Nephron (organoid): ENCODE results near the gene LARP4.

ENCODE experiments used
- H3K27ac Mint-ChIP-seq, 3 experiments: 2 replicates each; pipeline ENCODE4 v1.8.0; 2020; ENCODE audit warnings: mixed read lengths in 3 of 3, mild to moderate bottlenecking in 2 of 3, moderate library complexity in 1 of 3
- H3K27me3 Mint-ChIP-seq: 2 replicates; pipeline ENCODE4 v1.8.0; 2021; ENCODE audit warnings: low read depth, mild to moderate bottlenecking, moderate library complexity, mixed read lengths
- H3K36me3 Mint-ChIP-seq: 2 replicates; pipeline ENCODE4 v1.8.0; 2020; ENCODE audit warnings: low read depth, mixed read lengths
- H3K4me1 Mint-ChIP-seq: 2 replicates; pipeline ENCODE4 v1.8.0; 2020; ENCODE audit warnings: mixed read lengths
- H3K4me3 Mint-ChIP-seq, 3 experiments: 2 replicates each; pipeline ENCODE4 v1.8.0; 2020; ENCODE audit warnings: mild to moderate bottlenecking in 3 of 3, mixed read lengths in 3 of 3, moderate library complexity in 2 of 3
- H3K9me3 Mint-ChIP-seq: 2 replicates; pipeline ENCODE4 v1.8.0; 2020; ENCODE audit warnings: mixed read lengths
- CTCF ChIP-seq, 3 experiments: fragments of 200-600 bp; sonication (generic); IDR thresholded peaks; one replicate each; pipeline ENCODE4 v1.5.0; 2021; ENCODE audit warnings: antibody characterized with exemption in 3 of 3; ENCODE audit not compliant: unreplicated experiment in 3 of 3

LARP4 gene

GRCh38 chr12:50507474-50507838 lies 106.8 kb downstream of the LARP4 start:
- Mint-ChIP-seq H3K27me3 (no peaks in the 10 kb centered on the region), H3K27ac (peak overlapping the region; percentile 91 to 98 (median 96)), H3K4me1 (peaks cover 42% of the 10 kb centered on the region), H3K36me3 (no peaks in the 10 kb centered on the region), H3K9me3 (no peaks in the 10 kb centered on the region), H3K4me3 (peak overlapping the region; percentile 94 to 99 (median 99))
- TF ChIP-seq CTCF (IDR thresholded peaks at IDR 0.05; ENCODE audit: unreplicated experiment in 3 of 3): no peak

GRCh38 chr12:50507930-50508329 lies 107.2 kb downstream of the LARP4 start:
- Mint-ChIP-seq H3K36me3 (no peaks in the 10 kb centered on the region), H3K27me3 (no peaks in the 10 kb centered on the region), H3K4me3 (peak overlapping the region; percentile 78 to 99 (median 83)), H3K9me3 (no peaks in the 10 kb centered on the region), H3K4me1 (peaks cover 42% of the 10 kb centered on the region), H3K27ac (peak overlapping the region in 2 of 3 experiments; percentile 2 to 77)
- no peak for TF ChIP-seq CTCF (IDR thresholded peaks at IDR 0.05; ENCODE audit: unreplicated experiment in 3 of 3)

- no peaks in the 10 kb centered on the region for H3K27me3 Mint-ChIP-seq
- peaks cover 42% of the 10 kb centered on the region for H3K4me1 Mint-ChIP-seq
- peak overlapping the region in 1 of 3 experiments; percentile 77 for H3K27ac Mint-ChIP-seq
- H3K9me3 Mint-ChIP-seq: no peaks in the 10 kb centered on the region
- peak overlapping the region in 2 of 3 experiments; percentile 34 to 78 for H3K4me3 Mint-ChIP-seq
- TF ChIP-seq CTCF (IDR thresholded peaks at IDR 0.05; ENCODE audit: unreplicated experiment in 3 of 3): no peak
- H3K36me3 Mint-ChIP-seq: no peaks in the 10 kb centered on the region
Measured at GRCh38 chr12:50508414-50508813, 107.7 kb downstream of the LARP4 start.

- no peak for TF ChIP-seq CTCF (IDR thresholded peaks at IDR 0.05; ENCODE audit: unreplicated experiment in 3 of 3)
Measured at GRCh38 chr12:50508970-50509663, 108.4 kb downstream of the LARP4 start.

GRCh38 chr12:50514526-50515276 lies 114.0 kb downstream of the LARP4 start:
- no peaks in the 10 kb centered on the region for H3K27me3 Mint-ChIP-seq
- H3K4me1 Mint-ChIP-seq: peaks cover 24% of the 10 kb centered on the region
- peak overlapping the region in 2 of 3 experiments; percentile 10 to 42 for H3K27ac Mint-ChIP-seq
- no peak for TF ChIP-seq CTCF (IDR thresholded peaks at IDR 0.05; ENCODE audit: unreplicated experiment in 3 of 3)
- peaks cover 4% of the 10 kb centered on the region for H3K36me3 Mint-ChIP-seq
- H3K4me3 Mint-ChIP-seq: no peak overlapping the region
- H3K9me3 Mint-ChIP-seq: no peaks in the 10 kb centered on the region

More at GRCh38 chr12:50508970-50509663, 108.4 kb downstream of the LARP4 start:
- peaks cover 42% of the 10 kb centered on the region for H3K4me1 Mint-ChIP-seq
- no peaks in the 10 kb centered on the region for H3K9me3 Mint-ChIP-seq
- H3K27ac Mint-ChIP-seq: peak overlapping the region; percentile 2 to 24 (median 10)
- no peaks in the 10 kb centered on the region for H3K27me3 Mint-ChIP-seq
- H3K36me3 Mint-ChIP-seq: no peaks in the 10 kb centered on the region
- H3K4me3 Mint-ChIP-seq: peak overlapping the region in 1 of 3 experiments; percentile 34
